K562 (cell line): ENCODE data around the gene CFAP251. TPM values are rescaled to one million over a fixed set of nuclear protein-coding genes. Genes with fewer than 3 reads are reported as not detected.
A peak's percentile ranks its signal among the peaks of the same experiment; 100 is the strongest.

Experiments used
- ATF7 ChIP-seq: fragments of 450-650 bp; IDR thresholded peaks from 2 replicates; pipeline ENCODE4 v1.7.1; 2014; ENCODE audit warnings: mild to moderate bottlenecking, moderate library complexity
- BHLHE40 ChIP-seq: IDR thresholded peaks from 2 replicates; pipeline ENCODE4 v1.6.1; 2011; ENCODE audit warnings: low read length, improper control_type of control experiment
- ELF4 ChIP-seq: fragments of 450-650 bp; formaldehyde crosslinking; IDR thresholded peaks from 2 replicates; pipeline ENCODE4 v1.4.0; 2022; ENCODE audit warnings: missing genetic modification characterization
- GATAD2B ChIP-seq: fragments of 450-650 bp; IDR thresholded peaks from 2 replicates; pipeline ENCODE4 v1.6.1; 2017; ENCODE audit warnings: mild to moderate bottlenecking, borderline replicate concordance
- HDAC2 ChIP-seq: fragments of 450-650 bp; IDR thresholded peaks from 2 replicates; pipeline ENCODE4 v1.6.1; 2016; ENCODE audit warnings: mild to moderate bottlenecking
- KDM5B ChIP-seq: fragments of 200-600 bp; sonication (generic); IDR thresholded peaks from 2 replicates; pipeline ENCODE4 v1.6.1; 2012; ENCODE audit warnings: low read depth, mild to moderate bottlenecking, moderate library complexity, low read length, control low read depth, inconsistent platforms; ENCODE audit not compliant: insufficient replicate concordance
- L3MBTL2 ChIP-seq: fragments of 450-650 bp; IDR thresholded peaks from 2 replicates; pipeline ENCODE4 v1.6.1; 2016; ENCODE audit warnings: mild to moderate bottlenecking, moderate library complexity
- NONO ChIP-seq, 2 experiments: fragments of 200-400 bp in 1 of 2; fragments of 450-650 bp in 1 of 2; formaldehyde crosslinking in 1 of 2; IDR thresholded peaks; 2 replicates each; pipeline ENCODE4 v1.6.1; 2017; ENCODE audit warnings: low read depth in 2 of 2, mild to moderate bottlenecking in 2 of 2, moderate library complexity in 2 of 2, low read length in 1 of 2
- NR0B1 ChIP-seq: fragments of 450-650 bp; IDR thresholded peaks from one replicate; pipeline ENCODE4 v1.6.1; 2018; ENCODE audit warnings: mild to moderate bottlenecking, moderate library complexity; ENCODE audit not compliant: partially characterized antibody
- NR2C1 ChIP-seq, 2 experiments: fragments of 450-650 bp; IDR thresholded peaks; 2 replicates each; pipeline ENCODE4 v1.6.1; 2017; ENCODE audit warnings: mild to moderate bottlenecking in 2 of 2, antibody characterized with exemption in 1 of 2, inconsistent platforms in 1 of 2, missing compliant biosample characterization in 1 of 2, missing genetic modification characterization in 1 of 2
- NR3C1 ChIP-seq: sonication (generic); formaldehyde crosslinking; IDR thresholded peaks from 2 replicates; pipeline ENCODE4 v1.8.1; 2022; ENCODE audit warnings: missing genetic modification reagents
- PHF8 ChIP-seq: fragments of 200-600 bp; sonication (generic); IDR thresholded peaks from 2 replicates; pipeline ENCODE4 v1.6.1; 2012; ENCODE audit warnings: mixed run types, mild to moderate bottlenecking, inconsistent platforms, low read length, moderate library complexity, borderline replicate concordance
- POLR2G ChIP-seq: fragments of 200-400 bp; formaldehyde crosslinking; IDR thresholded peaks from 2 replicates; pipeline ENCODE4 v1.6.1; 2017; ENCODE audit warnings: low read depth, mild to moderate bottlenecking, antibody characterized with exemption, low read length, moderate library complexity
- RBFOX2 ChIP-seq: fragments of 200-400 bp; formaldehyde crosslinking; IDR thresholded peaks from 2 replicates; pipeline ENCODE4 v1.6.1; 2017; ENCODE audit warnings: low read depth, mild to moderate bottlenecking, low read length, moderate library complexity
- SIN3A ChIP-seq, 2 experiments: fragments of 150-350 bp in 1 of 2; IDR thresholded peaks; 2 replicates each; pipeline ENCODE4 v1.6.1; 2011 to 2016; ENCODE audit warnings: borderline replicate concordance in 2 of 2, low read depth in 2 of 2, low read length in 2 of 2, mild to moderate bottlenecking in 2 of 2, moderate library complexity in 2 of 2; ENCODE audit not compliant: control insufficient read depth in 1 of 2
- ZFX ChIP-seq: sonication (generic); formaldehyde crosslinking; IDR thresholded peaks from 2 replicates; pipeline ENCODE4 v1.8.0; 2022; ENCODE audit warnings: mild to moderate bottlenecking, missing genetic modification reagents, moderate library complexity
- ZNF311 ChIP-seq: fragments of 250-450 bp; sonication (Bioruptor Pico); IDR thresholded peaks from 2 replicates; pipeline ENCODE4 v1.4.0; 2020; ENCODE audit warnings: mild to moderate bottlenecking, moderate library complexity
- ZNF431 ChIP-seq: sonication (generic); formaldehyde crosslinking; IDR thresholded peaks from 2 replicates; pipeline ENCODE4 v1.8.0; 2022; ENCODE audit warnings: mild to moderate bottlenecking, missing genetic modification reagents
- polyA plus RNA-seq, 8 experiments: library from polyadenylated mRNA; depleted of rRNA in 4 of 8; stranded (reverse) in 5 of 8; unstranded in 3 of 8; fragments of >200 nt; fragmentation: Nextera tagmentation in 2 of 8; fragmentation: Illumina TruSeq in 1 of 8; extraction: Ambion mirVana in 2 of 8; extraction: Trizol in 1 of 8; gene quantifications; 2 replicates each; pipeline versions ENCODE4 v1.2.1 to v1.2.3, GENCODE V29; 2011 to 2014; ENCODE audit warnings: inconsistent platforms in 1 of 8, missing spikeins in 1 of 8
- total RNA-seq, 7 experiments: library from RNA; depleted of rRNA in 6 of 7; stranded (reverse); fragments of >200 nt in 6 of 7; fragmentation: Illumina TruSeq in 2 of 7; extraction: Trizol in 2 of 7; gene quantifications; 2 replicates each; pipeline versions ENCODE4 v1.2.1 to v1.2.3, GENCODE V29; 2011 to 2021; ENCODE audit warnings: low replicate concordance in 1 of 7
- TF ChIP-seq, protein P1 (sequence below), 3 experiments: fragments of 200-800 bp in 1 of 3; sonication (Bioruptor generic) in 1 of 3; sonication (generic) in 1 of 3; formaldehyde crosslinking in 1 of 3; IDR thresholded peaks; 2 replicates each; pipeline versions ENCODE4 v1.6.1 to v1.8.0; 2016 to 2022; ENCODE audit warnings: mild to moderate bottlenecking in 2 of 3, missing compliant biosample characterization in 2 of 3, missing genetic modification characterization in 2 of 3, missing genetic modification reagents in 1 of 3
- TF ChIP-seq, protein P2 (sequence below): fragments of 450-650 bp; formaldehyde crosslinking; IDR thresholded peaks from 2 replicates; pipeline ENCODE4 v1.4.0; 2022; ENCODE audit warnings: missing genetic modification characterization

CFAP251 gene
- total and polyA plus RNA-seq, 9 of the 15 experiments (the other 6 are each of a cell fraction or from before 2014, with no cell fraction given) = 16.6 to 31.0 (median 19.1) TPM

DNA sequence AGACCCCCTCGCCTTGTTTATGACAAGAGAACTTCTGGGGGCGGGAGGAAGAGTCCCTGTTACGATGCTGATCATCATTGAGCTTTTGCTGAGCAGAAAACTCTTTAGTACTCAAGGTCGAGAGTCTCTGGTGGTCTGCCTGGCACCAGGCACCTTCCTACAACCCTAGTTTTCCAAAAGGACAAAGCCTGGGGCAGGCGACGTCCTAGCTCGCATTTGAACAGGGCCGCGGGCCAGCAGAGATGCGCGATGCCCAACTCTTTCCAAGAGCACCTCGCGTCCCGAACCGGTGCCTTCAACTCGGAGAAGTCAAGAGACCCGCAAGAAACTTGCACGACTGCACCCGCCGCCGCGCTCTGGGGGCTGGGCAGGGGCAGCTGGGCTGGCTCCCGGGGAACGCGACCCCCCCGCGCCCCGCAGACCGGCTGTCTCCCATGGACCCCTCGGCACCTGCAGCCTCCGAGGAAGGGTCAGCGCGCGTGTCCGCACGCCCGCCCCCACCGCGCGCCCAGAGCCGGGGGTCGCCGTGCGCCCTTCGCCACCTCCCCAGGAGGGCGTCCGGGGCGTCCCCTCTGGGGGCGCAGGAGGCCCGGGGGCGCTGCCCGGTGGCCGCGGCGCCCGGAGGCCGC lies 102.9 kb downstream of the CFAP251 start (continued):
- TF ChIP-seq SIN3A (IDR thresholded peaks at IDR 0.05; ENCODE audit: borderline replicate concordance in 2 of 2, control insufficient read depth in 1 of 2, low read depth in 2 of 2, low read length in 2 of 2) = 0 out of 4 replicates have a peak, but pooled peaks of 1 of the 2 experiments have one; percentile 14
- TF ChIP-seq BHLHE40 = no peak
- no peak for TF ChIP-seq ATF7
- 0 out of 2 replicates have a peak, but pooled peaks have one; percentile 18 for TF ChIP-seq HDAC2
- TF ChIP-seq PHF8 = 0 out of 2 replicates have a peak, but pooled peaks have one; percentile 58
- TF ChIP-seq L3MBTL2 = peak; percentile 53; the same call in 1 of the 2 replicates
- TF ChIP-seq ZFX (CRISPR knock-in tag) = peak; percentile 34
- TF ChIP-seq, protein P1, sequence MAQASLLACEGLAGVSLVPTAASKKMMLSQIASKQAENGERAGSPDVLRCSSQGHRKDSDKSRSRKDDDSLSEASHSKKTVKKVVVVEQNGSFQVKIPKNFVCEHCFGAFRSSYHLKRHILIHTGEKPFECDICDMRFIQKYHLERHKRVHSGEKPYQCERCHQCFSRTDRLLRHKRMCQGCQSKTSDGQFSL (CRISPR knock-in tag; IDR thresholded peaks at IDR 0.05) = 0 out of 2 replicates have a peak, but pooled peaks have one; percentile 9
- TF ChIP-seq, protein P1 (tag; IDR thresholded peaks at IDR 0.05) = no peak
- no peak for TF ChIP-seq ZNF311 (CRISPR knock-in tag)
- TF ChIP-seq NR3C1 (CRISPR knock-in tag) = no peak
- TF ChIP-seq KDM5B = peak; percentile 68
- TF ChIP-seq NR2C1 (IDR thresholded peaks at IDR 0.05) = no peak
- TF ChIP-seq NR2C1 (tag; IDR thresholded peaks at IDR 0.05) = no peak
- TF ChIP-seq, protein P2, sequence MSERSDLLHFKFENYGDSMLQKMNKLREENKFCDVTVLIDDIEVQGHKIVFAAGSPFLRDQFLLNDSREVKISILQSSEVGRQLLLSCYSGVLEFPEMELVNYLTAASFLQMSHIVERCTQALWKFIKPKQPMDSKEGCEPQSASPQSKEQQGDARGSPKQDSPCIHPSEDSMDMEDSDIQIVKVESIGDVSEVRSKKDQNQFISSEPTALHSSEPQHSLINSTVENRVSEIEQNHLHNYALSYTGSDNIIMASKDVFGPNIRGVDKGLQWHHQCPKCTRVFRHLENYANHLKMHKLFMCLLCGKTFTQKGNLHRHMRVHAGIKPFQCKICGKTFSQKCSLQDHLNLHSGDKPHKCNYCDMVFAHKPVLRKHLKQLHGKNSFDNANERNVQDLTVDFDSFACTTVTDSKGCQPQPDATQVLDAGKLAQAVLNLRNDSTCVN (CRISPR knock-in tag) = no peak
- TF ChIP-seq ELF4 (CRISPR knock-in tag) = no peak
- TF ChIP-seq NR0B1 = no peak
- TF ChIP-seq POLR2G = peak; percentile 78; the same call in 1 of the 2 replicates
- peak; percentile 34; the same call in 1 of the 2 replicates for TF ChIP-seq RBFOX2
- 0 out of 2 replicates have a peak, but pooled peaks have one; percentile 39 for TF ChIP-seq ZNF431 (CRISPR knock-in tag)
- peak; percentile 37 to 50; a peak in 1 of 4 replicates for TF ChIP-seq NONO (IDR thresholded peaks at IDR 0.05; ENCODE audit: low read depth in 2 of 2, low read length in 1 of 2)
- peak; percentile 62; the same call in 1 of the 2 replicates for TF ChIP-seq GATAD2B
